ENCODE measurements around the gene FBLN5.
"Not testable (repeated sequence)": the region's sequence is repeated elsewhere in the genome, so short reads cannot be mapped to it uniquely, and the experiment has no call there.

The FBLN5 gene

DNA sequence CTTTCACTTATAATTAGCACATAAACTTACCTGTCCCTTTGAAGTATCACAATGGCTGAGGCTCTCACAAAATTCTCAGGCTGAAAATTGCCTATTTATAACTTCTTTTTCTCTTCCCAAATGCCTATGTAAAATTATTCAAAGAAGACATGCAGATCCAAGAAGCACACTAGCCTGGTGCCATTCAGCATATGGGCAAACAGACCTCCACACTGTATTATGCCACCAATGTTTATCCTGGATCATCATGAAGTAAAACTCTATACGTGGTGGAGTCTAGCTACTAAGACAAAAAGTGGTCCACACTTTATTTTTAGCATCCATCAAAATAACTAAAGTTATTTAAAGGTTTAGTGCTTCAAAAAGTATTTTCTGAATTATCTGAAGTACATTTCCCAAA lies 95.9 kb downstream of the FBLN5 start:
- Histone ChIP-seq H3K27me3 (ENCODE audit: control insufficient read depth in 2 of 2, insufficient read depth in 2 of 2, low read length in 2 of 2) (no peaks in the 10 kb centered on the region), H3K9ac (ENCODE audit: low read depth in 1 of 2, low read length in 2 of 2) (no peak overlapping the region), H3K4me1 (ENCODE audit: control insufficient read depth in 2 of 2, insufficient read depth in 2 of 2, low read length in 2 of 2) (no peaks in the 10 kb centered on the region), H3K36me3 (ENCODE audit: control insufficient read depth in 2 of 2, insufficient read depth in 2 of 2, low read length in 2 of 2) (no peaks in the 10 kb centered on the region), H3K27ac (ENCODE audit: low read depth in 2 of 2, low read length in 2 of 2) (no peak overlapping the region), H3K9me3 (ENCODE audit: control insufficient read depth in 2 of 2, low read length in 2 of 2) (no peaks in the 10 kb centered on the region), H3K4me3 (ENCODE audit: low read length in 2 of 2) (no peak overlapping the region)

DNA sequence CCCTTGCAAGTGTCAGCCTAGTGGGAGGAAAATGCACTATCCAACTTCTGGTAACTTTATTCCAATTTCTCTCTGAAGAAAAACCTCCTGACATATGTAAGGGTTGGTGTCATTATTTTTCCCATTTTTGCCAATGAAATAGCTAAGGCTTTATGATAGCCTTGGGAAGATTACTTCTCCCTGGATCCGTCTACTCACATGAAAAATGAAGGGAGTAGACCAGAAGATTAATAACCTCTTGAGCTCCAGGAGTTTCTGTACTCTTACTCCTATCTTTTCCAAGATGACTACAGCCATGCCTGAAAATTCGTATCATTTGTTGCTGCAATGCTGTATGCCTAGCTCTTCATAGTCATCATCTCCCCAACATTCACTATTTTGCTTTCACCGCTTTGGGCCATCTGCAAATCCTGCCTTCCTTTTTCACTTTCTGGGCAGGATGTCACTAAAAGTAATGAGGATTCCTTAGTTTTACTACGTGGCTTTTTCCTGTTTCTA lies 98.9 kb downstream of the FBLN5 start:
- H3K27me3 ChIP-seq (ENCODE audit: control insufficient read depth in 2 of 2, insufficient read depth in 2 of 2, low read length in 2 of 2) = no peaks in the 10 kb centered on the region
- no peaks in the 10 kb centered on the region for H3K36me3 ChIP-seq (ENCODE audit: control insufficient read depth in 2 of 2, insufficient read depth in 2 of 2, low read length in 2 of 2)
- H3K27ac ChIP-seq (ENCODE audit: low read depth in 2 of 2, low read length in 2 of 2) = no peak overlapping the region
- H3K9ac ChIP-seq (ENCODE audit: low read depth in 1 of 2, low read length in 2 of 2) = no peak overlapping the region
- no peaks in the 10 kb centered on the region for H3K4me1 ChIP-seq (ENCODE audit: control insufficient read depth in 2 of 2, insufficient read depth in 2 of 2, low read length in 2 of 2)
- H3K4me3 ChIP-seq (ENCODE audit: low read length in 2 of 2) = no peak overlapping the region
- no peaks in the 10 kb centered on the region for H3K9me3 ChIP-seq (ENCODE audit: control insufficient read depth in 2 of 2, low read length in 2 of 2)

DNA sequence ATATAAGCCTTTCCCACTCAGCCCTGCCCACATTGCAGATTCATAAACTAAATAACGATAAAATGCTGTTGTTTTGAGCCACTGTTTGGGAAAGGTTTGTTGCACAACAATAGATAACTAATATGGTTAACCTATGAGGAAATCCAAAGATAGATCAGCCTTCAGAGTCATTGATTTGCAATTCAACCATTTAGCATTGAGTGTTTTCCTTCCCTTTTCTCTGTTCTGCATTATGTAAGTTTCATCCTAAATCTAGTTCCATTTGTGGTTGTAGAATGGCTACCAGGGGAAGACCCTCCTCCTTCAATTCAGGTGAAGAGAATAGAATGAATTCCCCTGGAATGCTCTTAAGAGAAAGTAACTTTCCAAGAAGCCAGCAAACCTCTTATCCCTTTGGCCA lies 99.8 kb downstream of the FBLN5 start:
- Histone ChIP-seq H3K27me3 (ENCODE audit: control insufficient read depth in 2 of 2, insufficient read depth in 2 of 2, low read length in 2 of 2) (no peaks in the 10 kb centered on the region), H3K9ac (ENCODE audit: low read depth in 1 of 2, low read length in 2 of 2) (no peak overlapping the region), H3K36me3 (ENCODE audit: control insufficient read depth in 2 of 2, insufficient read depth in 2 of 2, low read length in 2 of 2) (no peaks in the 10 kb centered on the region), H3K9me3 (ENCODE audit: control insufficient read depth in 2 of 2, low read length in 2 of 2) (no peaks in the 10 kb centered on the region), H3K4me1 (ENCODE audit: control insufficient read depth in 2 of 2, insufficient read depth in 2 of 2, low read length in 2 of 2) (no peaks in the 10 kb centered on the region), H3K27ac (ENCODE audit: low read depth in 2 of 2, low read length in 2 of 2) (no peak overlapping the region), H3K4me3 (ENCODE audit: low read length in 2 of 2) (no peak overlapping the region)

DNA sequence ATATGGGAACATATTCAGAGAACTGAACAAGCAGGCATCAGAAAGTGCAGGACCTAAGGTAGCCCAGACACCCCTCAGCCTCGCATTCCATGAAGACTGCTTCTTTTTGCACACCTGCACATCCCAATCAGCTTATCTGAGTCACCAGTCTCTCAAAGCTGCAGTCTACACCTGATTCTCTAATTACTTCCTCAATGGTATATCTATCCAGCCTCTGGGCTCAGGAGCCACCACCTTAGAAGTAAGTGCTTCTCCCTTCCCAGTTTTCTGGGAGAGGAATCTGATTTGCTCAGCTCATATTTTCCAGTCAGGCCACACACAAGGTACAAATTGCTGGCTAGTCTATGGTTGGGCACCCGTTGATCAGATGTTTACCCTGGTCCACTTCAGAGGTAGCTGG lies 101.8 kb downstream of the FBLN5 start:
- Histone ChIP-seq H3K4me3 (ENCODE audit: low read length in 2 of 2) (no peak overlapping the region), H3K27ac (ENCODE audit: low read depth in 2 of 2, low read length in 2 of 2) (no peak overlapping the region), H3K27me3 (ENCODE audit: control insufficient read depth in 2 of 2, insufficient read depth in 2 of 2, low read length in 2 of 2) (no peaks in the 10 kb centered on the region), H3K36me3 (ENCODE audit: control insufficient read depth in 2 of 2, insufficient read depth in 2 of 2, low read length in 2 of 2) (no peaks in the 10 kb centered on the region), H3K9ac (ENCODE audit: low read depth in 1 of 2, low read length in 2 of 2) (no peak overlapping the region), H3K4me1 (ENCODE audit: control insufficient read depth in 2 of 2, insufficient read depth in 2 of 2, low read length in 2 of 2) (no peaks in the 10 kb centered on the region), H3K9me3 (ENCODE audit: control insufficient read depth in 2 of 2, low read length in 2 of 2) (no peaks in the 10 kb centered on the region)

DNA sequence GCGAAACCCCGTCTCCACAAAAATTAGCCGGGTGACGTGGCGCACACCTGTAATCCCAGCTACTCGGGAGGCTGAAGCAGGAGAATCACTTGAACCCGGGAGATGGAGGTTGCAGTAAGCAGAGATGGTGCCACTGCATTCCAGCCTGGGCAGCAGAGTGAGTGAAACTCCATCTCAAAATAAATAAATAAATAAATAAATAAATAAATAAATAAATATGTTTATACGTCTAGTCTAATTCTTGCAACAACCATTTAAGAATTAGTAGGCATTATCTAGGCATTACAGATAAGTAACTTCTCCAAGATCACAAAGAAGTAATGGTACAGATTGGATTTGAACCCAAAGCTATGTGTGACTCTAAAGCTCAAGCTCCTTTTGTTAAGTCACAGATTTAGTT lies 102.4 kb downstream of the FBLN5 start:
- H3K36me3 ChIP-seq (ENCODE audit: control insufficient read depth in 2 of 2, insufficient read depth in 2 of 2, low read length in 2 of 2); H3K9me3 ChIP-seq (ENCODE audit: control insufficient read depth in 2 of 2, low read length in 2 of 2); H3K27ac ChIP-seq (ENCODE audit: low read depth in 2 of 2, low read length in 2 of 2); H3K4me1 ChIP-seq (ENCODE audit: control insufficient read depth in 2 of 2, insufficient read depth in 2 of 2, low read length in 2 of 2); H3K27me3 ChIP-seq (ENCODE audit: control insufficient read depth in 2 of 2, insufficient read depth in 2 of 2, low read length in 2 of 2); H3K9ac ChIP-seq (ENCODE audit: low read depth in 1 of 2, low read length in 2 of 2); H3K4me3 ChIP-seq (ENCODE audit: low read length in 2 of 2): not testable (repeated sequence)

DNA sequence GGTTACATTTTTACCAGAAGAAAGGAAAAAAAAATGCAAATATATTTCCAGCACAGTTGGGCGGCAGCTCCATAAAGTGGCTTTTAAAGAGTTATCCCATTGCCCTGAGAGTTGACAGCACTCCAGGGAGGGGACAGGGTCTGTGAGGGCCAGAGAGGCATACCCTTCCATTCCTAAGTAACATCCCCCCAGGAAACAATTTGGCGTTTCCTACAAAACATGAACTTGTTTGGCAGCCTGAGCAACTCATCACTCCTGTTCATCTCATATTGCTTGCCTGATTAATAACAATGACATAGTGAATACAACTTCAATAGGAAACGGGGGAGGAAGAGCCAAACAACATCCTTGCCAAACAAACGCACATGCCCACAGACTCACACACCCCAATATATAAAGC lies 103.5 kb downstream of the FBLN5 start:
- no peaks in the 10 kb centered on the region for H3K4me1 ChIP-seq (ENCODE audit: control insufficient read depth in 2 of 2, insufficient read depth in 2 of 2, low read length in 2 of 2)
- no peak overlapping the region for H3K9ac ChIP-seq (ENCODE audit: low read depth in 1 of 2, low read length in 2 of 2)
- H3K27ac ChIP-seq (ENCODE audit: low read depth in 2 of 2, low read length in 2 of 2) = no peak overlapping the region
- no peaks in the 10 kb centered on the region for H3K36me3 ChIP-seq (ENCODE audit: control insufficient read depth in 2 of 2, insufficient read depth in 2 of 2, low read length in 2 of 2)
- H3K9me3 ChIP-seq (ENCODE audit: control insufficient read depth in 2 of 2, low read length in 2 of 2) = no peaks in the 10 kb centered on the region
- no peak overlapping the region for H3K4me3 ChIP-seq (ENCODE audit: low read length in 2 of 2)
- H3K27me3 ChIP-seq (ENCODE audit: control insufficient read depth in 2 of 2, insufficient read depth in 2 of 2, low read length in 2 of 2) = no peaks in the 10 kb centered on the region

DNA sequence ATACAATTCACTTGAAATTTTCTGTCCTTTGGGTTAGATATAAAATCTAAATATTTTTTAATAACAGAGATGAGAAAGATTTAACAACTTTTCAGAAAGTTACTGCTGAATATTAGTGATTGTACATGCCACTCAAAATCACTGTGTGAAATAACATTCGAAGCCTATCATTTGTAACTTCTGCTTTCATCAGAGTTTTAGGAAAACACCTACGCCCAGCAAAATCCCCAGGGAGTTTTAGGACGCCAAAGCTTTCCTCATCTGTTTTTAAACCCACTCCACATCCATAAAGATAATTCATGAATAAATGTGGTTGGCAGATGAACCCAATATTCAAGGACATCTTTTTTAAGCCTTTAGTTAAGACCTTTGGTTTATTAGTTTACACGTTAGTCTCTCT lies 104.1 kb downstream of the FBLN5 start:
- no peaks in the 10 kb centered on the region for H3K27me3 ChIP-seq (ENCODE audit: control insufficient read depth in 2 of 2, insufficient read depth in 2 of 2, low read length in 2 of 2)
- H3K36me3 ChIP-seq (ENCODE audit: control insufficient read depth in 2 of 2, insufficient read depth in 2 of 2, low read length in 2 of 2) = no peaks in the 10 kb centered on the region
- no peaks in the 10 kb centered on the region for H3K4me1 ChIP-seq (ENCODE audit: control insufficient read depth in 2 of 2, insufficient read depth in 2 of 2, low read length in 2 of 2)
- no peak overlapping the region for H3K4me3 ChIP-seq (ENCODE audit: low read length in 2 of 2)
- no peak overlapping the region for H3K27ac ChIP-seq (ENCODE audit: low read depth in 2 of 2, low read length in 2 of 2)
- no peaks in the 10 kb centered on the region for H3K9me3 ChIP-seq (ENCODE audit: control insufficient read depth in 2 of 2, low read length in 2 of 2)
- no peak overlapping the region for H3K9ac ChIP-seq (ENCODE audit: low read depth in 1 of 2, low read length in 2 of 2)

DNA sequence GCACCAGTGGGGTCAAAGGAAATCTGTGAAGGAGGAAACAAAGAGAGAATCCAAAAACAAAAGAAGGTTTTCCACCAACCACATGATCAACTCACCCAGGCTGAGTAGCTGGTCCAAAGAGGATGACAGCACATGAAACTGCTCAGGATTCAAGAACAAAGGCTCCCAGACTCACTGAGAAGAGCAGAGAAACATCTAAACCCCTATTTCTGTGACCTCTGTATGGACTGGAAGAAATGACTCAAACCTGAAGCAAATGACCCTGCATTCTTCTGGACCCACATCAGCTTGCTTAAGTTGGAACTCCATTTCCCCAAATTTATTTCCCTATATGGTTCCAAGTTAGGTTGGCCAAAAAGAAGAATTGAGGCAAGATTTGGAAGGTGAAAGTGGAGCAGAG lies 106.4 kb downstream of the FBLN5 start:
- Histone ChIP-seq H3K9me3 (ENCODE audit: control insufficient read depth in 2 of 2, low read length in 2 of 2) (no peaks in the 10 kb centered on the region), H3K27me3 (ENCODE audit: control insufficient read depth in 2 of 2, insufficient read depth in 2 of 2, low read length in 2 of 2) (peaks cover 0 to 2% of the 10 kb centered on the region in 2 donors), H3K36me3 (ENCODE audit: control insufficient read depth in 2 of 2, insufficient read depth in 2 of 2, low read length in 2 of 2) (no peaks in the 10 kb centered on the region), H3K27ac (ENCODE audit: low read depth in 2 of 2, low read length in 2 of 2) (no peak overlapping the region), H3K4me3 (ENCODE audit: low read length in 2 of 2) (no peak overlapping the region), H3K9ac (ENCODE audit: low read depth in 1 of 2, low read length in 2 of 2) (no peak overlapping the region), H3K4me1 (ENCODE audit: control insufficient read depth in 2 of 2, insufficient read depth in 2 of 2, low read length in 2 of 2) (peaks cover 4 to 5% of the 10 kb centered on the region in 2 donors)

DNA sequence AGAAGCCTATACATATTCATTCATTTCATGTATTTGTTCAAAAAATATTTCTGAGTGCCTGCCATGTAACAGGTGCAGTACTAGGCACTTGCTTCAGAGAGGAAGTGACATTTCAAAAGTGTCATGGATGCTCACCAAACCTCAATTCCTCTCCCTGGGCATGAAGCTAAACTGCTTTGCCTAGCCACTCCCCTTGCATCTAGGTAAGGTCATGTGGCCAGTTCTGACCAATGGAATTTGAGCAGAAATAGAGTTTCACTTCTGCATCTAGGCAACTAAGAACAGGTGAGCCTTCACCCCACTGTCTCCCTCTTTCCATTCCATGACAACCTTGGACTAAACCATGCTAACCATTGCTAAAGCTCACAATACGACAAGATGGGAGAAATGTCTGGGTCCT lies 107.7 kb downstream of the FBLN5 start:
- H3K4me3 ChIP-seq (ENCODE audit: low read length in 2 of 2) = no peak overlapping the region
- no peak overlapping the region for H3K9ac ChIP-seq (ENCODE audit: low read depth in 1 of 2, low read length in 2 of 2)
- H3K36me3 ChIP-seq (ENCODE audit: control insufficient read depth in 2 of 2, insufficient read depth in 2 of 2, low read length in 2 of 2) = no peaks in the 10 kb centered on the region
- H3K9me3 ChIP-seq (ENCODE audit: control insufficient read depth in 2 of 2, low read length in 2 of 2) = no peaks in the 10 kb centered on the region
- peaks cover 0 to 2% of the 10 kb centered on the region in 2 donors for H3K27me3 ChIP-seq (ENCODE audit: control insufficient read depth in 2 of 2, insufficient read depth in 2 of 2, low read length in 2 of 2)
- peaks cover 4 to 7% of the 10 kb centered on the region in 2 donors for H3K4me1 ChIP-seq (ENCODE audit: control insufficient read depth in 2 of 2, insufficient read depth in 2 of 2, low read length in 2 of 2)
- H3K27ac ChIP-seq (ENCODE audit: low read depth in 2 of 2, low read length in 2 of 2) = no peak overlapping the region

DNA sequence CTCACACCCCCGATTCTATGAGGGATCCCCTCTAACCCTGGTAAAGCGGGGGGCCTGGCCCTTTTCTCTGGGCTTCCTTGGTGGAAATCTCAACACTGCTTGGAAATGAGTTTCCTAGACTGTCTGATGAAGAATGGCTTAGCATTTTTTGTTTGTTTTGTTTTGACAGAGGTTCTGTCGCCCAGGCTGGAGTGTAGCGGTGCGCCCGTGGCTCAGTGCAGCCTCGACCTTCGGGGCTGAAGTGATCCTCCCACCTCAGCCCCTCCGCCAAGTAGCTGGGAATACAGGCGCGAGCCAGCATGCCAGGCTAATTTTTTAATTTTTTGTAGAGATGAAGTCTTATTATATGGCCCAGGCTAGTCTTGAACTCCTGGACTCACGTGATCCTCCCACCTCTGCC lies 110.4 kb downstream of the FBLN5 start:
- H3K36me3 ChIP-seq (ENCODE audit: control insufficient read depth in 2 of 2, insufficient read depth in 2 of 2, low read length in 2 of 2) = no peaks in the 10 kb centered on the region
- H3K9ac ChIP-seq (ENCODE audit: low read depth in 1 of 2, low read length in 2 of 2) = peak overlapping the region; percentile 70 to 72
- H3K4me1 ChIP-seq (ENCODE audit: control insufficient read depth in 2 of 2, insufficient read depth in 2 of 2, low read length in 2 of 2) = peaks cover 4 to 7% of the 10 kb centered on the region in 2 donors
- H3K27me3 ChIP-seq (ENCODE audit: control insufficient read depth in 2 of 2, insufficient read depth in 2 of 2, low read length in 2 of 2) = peaks cover 0 to 2% of the 10 kb centered on the region in 2 donors
- H3K4me3 ChIP-seq (ENCODE audit: low read length in 2 of 2) = peak overlapping the region; percentile 64 to 81
- H3K27ac ChIP-seq (ENCODE audit: low read depth in 2 of 2, low read length in 2 of 2) = peak overlapping the region; percentile 87 to 93
- H3K9me3 ChIP-seq (ENCODE audit: control insufficient read depth in 2 of 2, low read length in 2 of 2) = no peaks in the 10 kb centered on the region
